Bronchial smooth muscle cell (primary cell): Measurements from ENCODE around the gene OSBP2. TPM values are rescaled to one million over a fixed set of nuclear protein-coding genes. Genes with fewer than 3 reads are reported as not detected.

Experiments used
- total RNA-seq: library from RNA; depleted of rRNA; stranded (reverse); fragments of >200 nt; gene quantifications from 2 replicates; pipeline ENCODE4 v1.2.1, GENCODE V29; 2014

OSBP2 gene, protein sequence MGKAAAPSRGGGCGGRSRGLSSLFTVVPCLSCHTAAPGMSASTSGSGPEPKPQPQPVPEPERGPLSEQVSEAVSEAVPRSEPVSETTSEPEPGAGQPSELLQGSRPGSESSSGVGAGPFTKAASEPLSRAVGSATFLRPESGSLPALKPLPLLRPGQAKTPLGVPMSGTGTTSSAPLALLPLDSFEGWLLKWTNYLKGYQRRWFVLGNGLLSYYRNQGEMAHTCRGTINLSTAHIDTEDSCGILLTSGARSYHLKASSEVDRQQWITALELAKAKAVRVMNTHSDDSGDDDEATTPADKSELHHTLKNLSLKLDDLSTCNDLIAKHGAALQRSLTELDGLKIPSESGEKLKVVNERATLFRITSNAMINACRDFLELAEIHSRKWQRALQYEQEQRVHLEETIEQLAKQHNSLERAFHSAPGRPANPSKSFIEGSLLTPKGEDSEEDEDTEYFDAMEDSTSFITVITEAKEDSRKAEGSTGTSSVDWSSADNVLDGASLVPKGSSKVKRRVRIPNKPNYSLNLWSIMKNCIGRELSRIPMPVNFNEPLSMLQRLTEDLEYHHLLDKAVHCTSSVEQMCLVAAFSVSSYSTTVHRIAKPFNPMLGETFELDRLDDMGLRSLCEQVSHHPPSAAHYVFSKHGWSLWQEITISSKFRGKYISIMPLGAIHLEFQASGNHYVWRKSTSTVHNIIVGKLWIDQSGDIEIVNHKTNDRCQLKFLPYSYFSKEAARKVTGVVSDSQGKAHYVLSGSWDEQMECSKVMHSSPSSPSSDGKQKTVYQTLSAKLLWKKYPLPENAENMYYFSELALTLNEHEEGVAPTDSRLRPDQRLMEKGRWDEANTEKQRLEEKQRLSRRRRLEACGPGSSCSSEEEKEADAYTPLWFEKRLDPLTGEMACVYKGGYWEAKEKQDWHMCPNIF
- 1.1 and 1.4 TPM in 2 replicates for total RNA-seq

GRCh38 chr22:30694640-30695350 is at the start of gene OSBP2:
Gene OSBP2, plus strand, starts transcription at chr22:30694874. Its CDS starts 36 bp downstream, at chr22:30694910.

DNA sequence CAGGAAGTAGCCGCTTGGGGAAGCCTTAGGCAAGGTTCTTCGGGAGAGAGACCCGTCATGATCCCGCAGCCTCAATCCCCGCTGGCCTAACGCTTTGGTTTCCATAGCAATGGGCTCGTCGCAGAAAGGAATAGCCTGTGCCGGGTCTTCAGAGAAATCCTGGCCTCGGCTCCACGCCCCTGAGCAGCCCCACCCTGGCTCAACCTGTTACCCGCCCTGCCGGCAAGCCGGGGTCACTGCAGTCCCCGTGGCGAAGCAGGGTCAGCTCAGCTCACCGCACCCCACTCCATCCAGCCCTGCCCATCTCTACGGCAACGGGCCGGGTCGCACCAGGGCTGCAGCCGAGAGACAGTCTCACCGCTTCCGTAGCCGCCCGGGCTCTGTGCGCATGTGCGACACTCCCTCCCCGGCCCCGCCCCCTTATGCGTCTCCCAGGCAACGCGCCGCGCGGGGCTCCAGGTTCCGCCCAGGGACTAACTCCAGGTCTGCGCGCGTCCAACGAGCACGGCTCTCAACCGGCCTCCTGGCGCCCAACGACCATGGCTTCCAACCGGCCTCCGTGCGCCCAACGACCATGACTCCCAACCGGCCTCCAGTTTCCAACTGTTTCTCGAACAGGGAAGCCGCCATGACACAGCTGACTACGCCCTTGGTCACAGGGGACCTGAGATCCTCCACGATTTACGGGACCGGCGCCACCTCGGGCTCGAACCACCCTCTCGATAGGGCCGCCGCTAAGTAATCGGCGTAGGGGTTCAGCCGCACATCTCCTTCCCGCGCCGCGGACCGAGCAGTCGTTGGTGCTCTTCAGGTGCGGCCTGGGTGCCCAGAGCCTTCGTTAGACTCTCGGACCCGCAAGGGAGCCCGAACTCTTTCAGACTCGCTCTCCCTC is 26.9 kb upstream of the OSBP2 start, which contains the start of gene DUSP18:
Gene DUSP18 (minus strand): TSS at position 382 of the 892 bp plus-strand sequence. CDS start 3,872 bp downstream, outside the sequence.

Other genes with a start within 250 kb of the OSBP2 start
- not detected in 2 replicates for gene SEC14L3, start 222.9 kb upstream of the OSBP2 start, total RNA-seq
- gene SEC14L4, start 189.2 kb upstream of the OSBP2 start, total RNA-seq = under 0.01 TPM in 1 of 2 replicates, not detected in the other
- gene SEC14L6, start 148.1 kb upstream of the OSBP2 start, total RNA-seq = 0.16 and 0.60 TPM in 2 replicates
- not detected in 2 replicates for gene GAL3ST1, start 120.2 kb upstream of the OSBP2 start, total RNA-seq
- 77.9 and 102 TPM in 2 replicates for gene PES1, start 103.0 kb upstream of the OSBP2 start, total RNA-seq
- 12.3 and 14.3 TPM in 2 replicates for gene TCN2, start 87.7 kb upstream of the OSBP2 start, total RNA-seq
- gene SLC35E4, start 59.1 kb upstream of the OSBP2 start, total RNA-seq = 7.4 and 9.4 TPM in 2 replicates
- gene DUSP18, start 27.0 kb upstream of the OSBP2 start, total RNA-seq = 8.5 and 11.5 TPM in 2 replicates